GM19099 (cell line): ENCODE data around the gene PLD1.
A peak's percentile ranks its signal among the peaks of the same experiment; 100 is the strongest.

ENCODE experiments used
- POLR2A ChIP-seq: IDR thresholded peaks from 3 replicates; pipeline ENCODE4 v1.6.1; 2011; ENCODE audit warnings: low read depth; ENCODE audit not compliant: insufficient read length; ENCODE audit errors: extremely low read depth

The PLD1 gene

GRCh38 chr3:171813278-171813896, 3.1 kb upstream of the PLD1 start:
- TF ChIP-seq POLR2A = no peak

- no peak for TF ChIP-seq POLR2A
Measured at GRCh38 chr3:171812811-171813210, 2.5 kb upstream of the PLD1 start.

GRCh38 chr3:171811913-171812335, 1.6 kb upstream of the PLD1 start:
- no peak for TF ChIP-seq POLR2A

- no peak for TF ChIP-seq POLR2A
Measured at GRCh38 chr3:171811295-171811912, 1.1 kb upstream of the PLD1 start.

- TF ChIP-seq POLR2A = no peak
Measured at GRCh38 chr3:171810629-171811294, 479 bp upstream of the PLD1 start.

- peak; percentile 59 for TF ChIP-seq POLR2A
Measured at GRCh38 chr3:171809611-171809860, 747 bp downstream of the PLD1 start.

GRCh38 chr3:171807806-171808205, 2.5 kb downstream of the PLD1 start:
- TF ChIP-seq POLR2A = no peak

GRCh38 chr3:171807129-171807675, 3.1 kb downstream of the PLD1 start:
- no peak for TF ChIP-seq POLR2A

GRCh38 chr3:171806200-171807128, 3.8 kb downstream of the PLD1 start:
- no peak for TF ChIP-seq POLR2A

GRCh38 chr3:171805687-171806086, 4.6 kb downstream of the PLD1 start:
- TF ChIP-seq POLR2A = no peak

GRCh38 chr3:171804618-171805389, 5.5 kb downstream of the PLD1 start:
- no peak for TF ChIP-seq POLR2A

GRCh38 chr3:171803044-171803443, 7.2 kb downstream of the PLD1 start:
- no peak for TF ChIP-seq POLR2A

GRCh38 chr3:171802590-171802956, 7.7 kb downstream of the PLD1 start:
- TF ChIP-seq POLR2A = no peak

- TF ChIP-seq POLR2A = no peak
Measured at GRCh38 chr3:171801738-171802589, 8.3 kb downstream of the PLD1 start.

GRCh38 chr3:171799501-171799900, 10.8 kb downstream of the PLD1 start:
- TF ChIP-seq POLR2A = no peak
